Loucy (cell line): ENCODE data around the gene DHDH.
A peak's percentile ranks its signal among the peaks of the same experiment; 100 is the strongest.

Experiments used
- H2AFZ ChIP-seq: fragments of 200-600 bp; sonication (generic); 2 replicates; pipeline ENCODE4 v1.6.0; 2016; ENCODE audit warnings: antibody characterized with exemption, mild to moderate bottlenecking, low read length, moderate library complexity
- H3F3A ChIP-seq: fragments of 200-600 bp; 2 replicates; pipeline ENCODE4 v1.6.0; 2016; ENCODE audit warnings: antibody characterized with exemption, low read depth, mild to moderate bottlenecking
- H3K27me3 ChIP-seq: fragments of 200-600 bp; sonication (generic); 2 replicates; pipeline ENCODE4 v1.6.1; 2014; ENCODE audit warnings: low read length, mild to moderate bottlenecking; ENCODE audit not compliant: insufficient read depth, poor library complexity, severe bottlenecking
- H3K36me3 ChIP-seq: fragments of 200-600 bp; sonication (generic); 2 replicates; pipeline ENCODE4 v1.6.1; 2016; ENCODE audit warnings: low read length; ENCODE audit not compliant: insufficient read depth
- H3K4me1 ChIP-seq: fragments of 200-600 bp; sonication (generic); 2 replicates; pipeline ENCODE4 v1.5.1; 2014; ENCODE audit warnings: low read length, mild to moderate bottlenecking; ENCODE audit not compliant: insufficient read depth, poor library complexity, severe bottlenecking
- H3K4me2 ChIP-seq: fragments of 200-600 bp; sonication (generic); 2 replicates; pipeline ENCODE4 v1.6.0; 2014; ENCODE audit warnings: antibody characterized with exemption, low read length, low read depth, mild to moderate bottlenecking; ENCODE audit not compliant: poor library complexity, severe bottlenecking
- H3K4me3 ChIP-seq: fragments of 200-600 bp; sonication (generic); 2 replicates; pipeline ENCODE4 v1.5.1; 2014; ENCODE audit warnings: low read length, mild to moderate bottlenecking, mixed read lengths; ENCODE audit not compliant: poor library complexity, severe bottlenecking
- H3K79me2 ChIP-seq: fragments of 200-600 bp; sonication (generic); 2 replicates; pipeline ENCODE4 v1.6.1; 2014; ENCODE audit warnings: low read length; ENCODE audit not compliant: insufficient read depth
- H3K9ac ChIP-seq: fragments of 200-600 bp; sonication (generic); 2 replicates; pipeline ENCODE4 v1.6.0; 2014; ENCODE audit warnings: mild to moderate bottlenecking, low read depth, low read length, moderate library complexity; ENCODE audit not compliant: poor library complexity, severe bottlenecking
- H3K9me2 ChIP-seq: fragments of 200-600 bp; sonication (generic); replicated peaks from 2 replicates; pipeline ENCODE4 v1.6.1; 2016; ENCODE audit warnings: low read depth, low read length, mixed read lengths
- H3K9me3 ChIP-seq: fragments of 200-600 bp; sonication (generic); 2 replicates; pipeline ENCODE4 v1.6.1; 2014; ENCODE audit warnings: mild to moderate bottlenecking, antibody characterized with exemption, low read length, low read depth; ENCODE audit not compliant: insufficient read depth
- H4K20me1 ChIP-seq: fragments of 200-600 bp; sonication (generic); 2 replicates; pipeline ENCODE4 v1.6.0; 2014; ENCODE audit warnings: antibody characterized with exemption, low read length, mild to moderate bottlenecking; ENCODE audit not compliant: insufficient read depth, poor library complexity, severe bottlenecking
- EZH2phosphoT487 ChIP-seq: fragments of 200-600 bp; IDR thresholded peaks from 2 replicates; pipeline ENCODE4 v1.6.1; 2018; ENCODE audit warnings: antibody characterized with exemption, mild to moderate bottlenecking, moderate library complexity, borderline replicate concordance
- TF ChIP-seq, protein P1 (sequence below): fragments of 200-600 bp; sonication (generic); conservative IDR thresholded peaks from 2 replicates; pipeline ENCODE4 v1.5.1; 2014; ENCODE audit warnings: mild to moderate bottlenecking, antibody characterized with exemption, low read length

Gene DHDH

DNA sequence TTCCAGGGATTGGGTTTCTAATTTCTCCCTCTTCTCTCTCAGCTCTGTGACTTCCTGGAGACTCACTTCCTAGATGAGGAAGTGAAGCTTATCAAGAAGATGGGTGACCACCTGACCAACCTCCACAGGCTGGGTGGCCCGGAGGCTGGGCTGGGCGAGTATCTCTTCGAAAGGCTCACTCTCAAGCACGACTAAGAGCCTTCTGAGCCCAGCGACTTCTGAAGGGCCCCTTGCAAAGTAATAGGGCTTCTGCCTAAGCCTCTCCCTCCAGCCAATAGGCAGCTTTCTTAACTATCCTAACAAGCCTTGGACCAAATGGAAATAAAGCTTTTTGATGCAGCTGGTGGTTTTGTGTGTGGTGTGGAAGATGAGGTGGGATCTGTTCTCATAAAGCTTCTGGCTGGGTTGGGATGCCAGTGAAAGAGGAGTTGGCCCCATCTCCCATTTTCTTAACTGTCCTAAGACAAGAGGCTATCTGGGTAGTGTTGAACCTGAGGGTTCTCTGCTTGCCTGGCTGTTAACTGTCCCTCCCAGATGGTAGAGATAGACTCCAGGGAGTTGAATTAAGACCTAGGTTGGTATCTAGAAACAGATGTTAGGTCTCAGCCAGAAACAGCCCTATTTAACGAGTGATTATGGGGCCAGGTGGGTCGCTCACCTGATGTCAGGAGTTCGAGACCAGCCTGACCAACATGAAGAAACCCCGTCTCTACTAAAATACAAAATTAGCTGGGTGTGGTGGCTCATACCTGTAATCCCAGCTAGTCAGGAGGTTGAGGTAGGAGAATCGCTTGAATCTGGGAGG is 33.2 kb downstream of the DHDH start:
- TF ChIP-seq EZH2phosphoT487 = no peak
- TF ChIP-seq, protein P1, sequence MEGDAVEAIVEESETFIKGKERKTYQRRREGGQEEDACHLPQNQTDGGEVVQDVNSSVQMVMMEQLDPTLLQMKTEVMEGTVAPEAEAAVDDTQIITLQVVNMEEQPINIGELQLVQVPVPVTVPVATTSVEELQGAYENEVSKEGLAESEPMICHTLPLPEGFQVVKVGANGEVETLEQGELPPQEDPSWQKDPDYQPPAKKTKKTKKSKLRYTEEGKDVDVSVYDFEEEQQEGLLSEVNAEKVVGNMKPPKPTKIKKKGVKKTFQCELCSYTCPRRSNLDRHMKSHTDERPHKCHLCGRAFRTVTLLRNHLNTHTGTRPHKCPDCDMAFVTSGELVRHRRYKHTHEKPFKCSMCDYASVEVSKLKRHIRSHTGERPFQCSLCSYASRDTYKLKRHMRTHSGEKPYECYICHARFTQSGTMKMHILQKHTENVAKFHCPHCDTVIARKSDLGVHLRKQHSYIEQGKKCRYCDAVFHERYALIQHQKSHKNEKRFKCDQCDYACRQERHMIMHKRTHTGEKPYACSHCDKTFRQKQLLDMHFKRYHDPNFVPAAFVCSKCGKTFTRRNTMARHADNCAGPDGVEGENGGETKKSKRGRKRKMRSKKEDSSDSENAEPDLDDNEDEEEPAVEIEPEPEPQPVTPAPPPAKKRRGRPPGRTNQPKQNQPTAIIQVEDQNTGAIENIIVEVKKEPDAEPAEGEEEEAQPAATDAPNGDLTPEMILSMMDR = no peak
- Histone ChIP-seq H3K4me2 (peak overlapping the region; percentile 91), H3F3A (no peaks in the 10 kb centered on the region), H3K4me3 (peak overlapping the region; percentile 78), H3K27me3 (no peaks in the 10 kb centered on the region), H3K79me2 (peaks cover 31% of the 10 kb centered on the region), H3K9me2 (no peaks in the 10 kb centered on the region), H3K9me3 (no peaks in the 10 kb centered on the region), H4K20me1 (peaks cover 13% of the 10 kb centered on the region), H3K9ac (peak overlapping the region; percentile 88), H3K4me1 (peaks cover 32% of the 10 kb centered on the region), H2AFZ (no peak overlapping the region), H3K36me3 (peaks cover 6% of the 10 kb centered on the region; the same call in 1 of the 2 replicates)

DNA sequence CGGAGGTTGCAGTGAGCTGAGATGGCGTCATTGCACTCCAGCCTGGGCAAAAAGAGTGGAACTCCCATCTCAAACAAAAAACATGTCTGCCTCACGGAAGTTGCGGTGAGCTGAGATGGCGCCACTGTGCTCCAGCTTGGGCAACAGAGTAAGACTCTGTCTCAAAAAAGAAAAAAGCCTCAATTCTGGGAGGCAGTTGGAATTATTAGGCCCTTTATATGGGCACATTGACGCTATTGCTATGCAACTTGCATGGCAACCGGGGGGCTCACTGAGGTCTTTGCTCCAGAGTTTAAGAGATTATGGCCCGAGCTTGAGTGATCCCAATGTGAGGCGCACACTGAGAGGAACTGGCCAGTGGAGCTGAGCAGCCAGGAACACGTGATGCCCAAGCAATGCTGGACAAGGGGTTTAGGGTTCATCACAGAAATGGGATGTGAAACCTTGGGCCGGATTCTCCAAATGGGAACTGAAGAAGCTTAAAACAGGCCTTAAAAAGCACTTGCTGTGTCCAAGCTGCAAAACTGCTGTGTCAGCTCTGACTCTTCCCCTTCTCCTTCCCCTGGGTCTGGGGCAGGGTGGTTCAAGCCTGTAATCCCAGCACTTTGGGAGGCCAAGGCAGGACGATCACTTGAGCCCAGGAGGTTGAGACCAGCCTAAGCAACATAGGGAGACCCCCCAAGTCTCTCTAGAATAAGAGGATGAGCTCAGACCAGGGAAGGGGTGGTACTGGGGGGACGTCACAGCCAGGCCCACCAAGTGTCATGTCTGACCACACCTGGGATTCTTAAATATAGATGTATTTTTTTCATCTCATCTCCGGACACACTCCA is 34.1 kb downstream of the DHDH start:
- no peak overlapping the region for H3K4me3 ChIP-seq
- no peaks in the 10 kb centered on the region for H3F3A ChIP-seq
- H3K9me3 ChIP-seq = no peaks in the 10 kb centered on the region
- peaks cover 31% of the 10 kb centered on the region for H3K79me2 ChIP-seq
- peaks cover 27% of the 10 kb centered on the region for H3K4me1 ChIP-seq
- H3K4me2 ChIP-seq = peak overlapping the region; percentile 91
- H3K9me2 ChIP-seq = no peaks in the 10 kb centered on the region
- TF ChIP-seq EZH2phosphoT487 = no peak
- H3K27me3 ChIP-seq = no peaks in the 10 kb centered on the region
- H3K36me3 ChIP-seq = peaks cover 6% of the 10 kb centered on the region; the same call in 1 of the 2 replicates
- H2AFZ ChIP-seq = no peak overlapping the region
- H3K9ac ChIP-seq = no peak overlapping the region
- H4K20me1 ChIP-seq = peaks cover 13% of the 10 kb centered on the region

DNA sequence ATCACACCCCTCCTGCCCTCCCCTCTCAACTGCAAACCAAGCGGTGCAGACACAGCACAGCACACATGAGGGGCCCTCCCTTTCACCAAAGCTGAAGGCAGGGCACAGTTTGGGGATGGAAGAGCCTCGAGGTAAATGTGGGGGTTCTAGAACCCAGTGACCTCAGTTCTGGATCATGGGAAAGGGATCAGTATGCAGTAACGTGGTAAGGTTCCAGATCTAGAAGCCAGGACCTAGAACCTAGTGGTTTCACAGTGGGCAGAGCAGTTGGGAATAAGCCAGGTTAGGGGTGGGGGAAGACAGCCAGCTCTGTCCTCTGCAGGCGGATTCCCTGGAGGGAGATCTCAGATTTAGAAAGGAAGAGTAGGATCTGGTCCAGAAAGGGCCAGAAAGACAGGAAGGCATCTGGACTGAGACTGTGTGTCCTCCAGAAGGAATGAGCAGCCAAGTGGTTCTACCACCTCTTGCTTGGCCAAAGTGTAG is 34.7 kb downstream of the DHDH start:
- Histone ChIP-seq H3K4me1 (peaks cover 23% of the 10 kb centered on the region), H3K36me3 (peaks cover 6% of the 10 kb centered on the region; the same call in 1 of the 2 replicates), H3K9me2 (no peaks in the 10 kb centered on the region), H3K27me3 (no peaks in the 10 kb centered on the region), H3K9ac (no peak overlapping the region), H2AFZ (no peak overlapping the region), H3K9me3 (no peaks in the 10 kb centered on the region), H3F3A (no peaks in the 10 kb centered on the region), H3K4me3 (no peak overlapping the region), H3K79me2 (peaks cover 31% of the 10 kb centered on the region), H4K20me1 (peaks cover 13% of the 10 kb centered on the region), H3K4me2 (no peak overlapping the region)
- no peak for TF ChIP-seq EZH2phosphoT487
- TF ChIP-seq, protein P1 = no peak
